Measurements from ENCODE around the gene INSYN2B.
A peak's percentile ranks its signal among the peaks of the same experiment; 100 is the strongest.

The INSYN2B gene

DNA sequence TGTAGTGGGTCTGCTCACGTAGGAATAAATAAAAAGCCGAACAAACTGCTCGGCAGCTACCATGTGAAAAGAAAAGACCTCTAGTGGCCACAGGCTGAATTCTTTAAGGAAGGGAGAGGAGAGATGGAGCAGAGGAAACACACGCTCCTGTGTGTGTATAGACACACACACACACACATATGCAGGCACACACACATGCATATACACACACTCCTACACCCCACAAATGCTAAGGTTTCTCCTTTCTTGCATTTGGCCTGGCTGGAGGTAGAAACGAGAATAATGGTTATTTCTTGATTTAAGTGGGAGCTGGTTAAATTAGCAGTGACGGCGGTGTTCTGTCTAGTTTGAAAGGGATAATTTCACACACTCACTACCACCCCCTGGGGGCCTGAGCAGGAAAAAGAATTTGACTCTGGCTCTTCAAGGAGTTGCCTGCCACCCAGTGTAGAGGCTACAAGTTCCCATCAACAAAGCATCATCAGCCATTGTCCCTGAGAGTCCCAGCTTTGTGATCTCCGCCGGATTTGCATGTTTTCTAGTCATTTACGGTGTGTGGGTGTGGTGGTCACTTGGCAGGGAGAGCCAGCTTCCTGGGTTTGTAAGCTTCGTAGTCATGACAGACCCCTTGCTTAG is at the start of gene INSYN2B:
Gene INSYN2B, minus strand, starts transcription at position 78 of the 636 bp plus-strand sequence. CDS start 96,597 bp downstream, outside the sequence.
- TF ChIP-seq CTCF (IDR thresholded peaks at IDR 0.05; ENCODE audit: low read depth, low read length) = peak; percentile 69
- peak; percentile 66 for DNase-seq (ENCODE audit: extremely low read depth, low read depth)

GRCh38 chr5:170028124-170028523 is 47.8 kb upstream of the INSYN2B start:
- TF ChIP-seq CTCF (IDR thresholded peaks at IDR 0.05; ENCODE audit: low read depth, low read length) = no peak
- no peak for DNase-seq (ENCODE audit: extremely low read depth, low read depth)

GRCh38 chr5:170025853-170026252 is 45.6 kb upstream of the INSYN2B start:
- no peak for DNase-seq (ENCODE audit: extremely low read depth, low read depth)
- TF ChIP-seq CTCF (IDR thresholded peaks at IDR 0.05; ENCODE audit: low read depth, low read length) = no peak

DNA sequence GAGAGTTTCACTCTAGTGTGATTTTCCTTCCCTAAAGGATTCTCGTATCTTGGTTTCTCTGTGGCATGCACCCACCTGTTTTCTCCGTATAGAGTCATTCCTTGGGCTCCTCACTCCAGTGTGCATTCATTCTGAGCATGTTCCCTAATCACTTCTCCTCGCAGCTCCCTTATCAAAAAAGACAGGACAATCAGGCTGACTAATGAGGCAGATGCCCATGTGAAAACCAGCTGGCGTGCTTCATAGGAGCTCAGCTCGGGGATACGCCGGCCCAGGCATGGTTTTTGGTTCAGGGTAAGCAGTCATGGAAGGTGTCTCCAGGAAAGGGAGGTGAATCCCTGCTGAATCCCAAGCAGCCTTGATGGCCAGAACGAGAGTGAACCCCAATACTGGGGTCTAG is 41.2 kb upstream of the INSYN2B start:
- TF ChIP-seq CTCF (IDR thresholded peaks at IDR 0.05; ENCODE audit: low read depth, low read length) = no peak
- DNase-seq (ENCODE audit: extremely low read depth, low read depth) = no peak

DNA sequence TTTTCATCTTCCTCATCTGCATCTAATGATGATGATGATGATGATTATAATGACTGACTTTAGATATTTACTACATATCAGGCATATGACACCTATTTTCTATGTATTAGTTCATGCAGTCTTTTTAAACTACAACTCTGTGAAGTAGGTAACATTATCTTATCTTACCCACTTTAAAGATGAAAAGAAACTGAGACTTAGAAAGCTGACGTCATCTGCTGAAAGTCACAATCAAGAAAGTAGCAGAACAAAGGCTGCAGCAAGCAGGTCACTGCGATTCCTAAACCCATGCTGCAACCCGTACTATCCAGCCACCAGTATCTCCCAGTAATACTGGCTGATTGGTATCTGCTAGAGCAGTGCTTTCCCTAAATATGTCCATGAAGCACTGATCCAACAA is 40.1 kb upstream of the INSYN2B start:
- no peak for DNase-seq (ENCODE audit: extremely low read depth, low read depth)
- no peak for TF ChIP-seq CTCF (IDR thresholded peaks at IDR 0.05; ENCODE audit: low read depth, low read length)

- TF ChIP-seq CTCF (IDR thresholded peaks at IDR 0.05; ENCODE audit: low read depth, low read length) = no peak
- DNase-seq (ENCODE audit: extremely low read depth, low read depth) = no peak
Observed at GRCh38 chr5:170012622-170013021, 32.3 kb upstream of the INSYN2B start.

GRCh38 chr5:170011751-170012150 is 31.5 kb upstream of the INSYN2B start:
- no peak for DNase-seq (ENCODE audit: extremely low read depth, low read depth)
- no peak for TF ChIP-seq CTCF (IDR thresholded peaks at IDR 0.05; ENCODE audit: low read depth, low read length)
